Measurements from ENCODE around the gene SLC25A48.

- TF ChIP-seq POLR2A (IDR thresholded peaks at IDR 0.05; ENCODE audit: low read depth, low read length) (no peak), POLR2AphosphoS5 (IDR thresholded peaks at IDR 0.05; ENCODE audit: low read depth, low read length) (no peak), TAF1 (IDR thresholded peaks at IDR 0.05; ENCODE audit: borderline replicate concordance, low read depth, low read length) (no peak)
Observed at GRCh38 chr5:135891791-135892190, 57.3 kb downstream of the SLC25A48 start.

Measured in GM12892 (cell line).